ENCODE measurements around the gene WDR75. TPM values are rescaled to one million over a fixed set of nuclear protein-coding genes. Genes with fewer than 3 reads are reported as not detected.

WDR75 gene
- total RNA-seq, 1 experiment from 2014 or later = 18.5 TPM

GRCh38 chr2:189504238-189504637 lies 63.0 kb downstream of the WDR75 start:
- Histone ChIP-seq H3K4me2 (no peak overlapping the region), H3K79me2 (ENCODE audit: low read depth) (no peaks in the 10 kb centered on the region), H3F3A (ENCODE audit: insufficient read depth, low read depth) (peaks cover 35% of the 10 kb centered on the region), H3K4me1 (replicated peaks; ENCODE audit: insufficient read depth) (peaks cover 45% of the 10 kb centered on the region), H3K27ac (no peak overlapping the region), H4K20me1 (ENCODE audit: insufficient read depth) (no peaks in the 10 kb centered on the region), H3K9me3 (ENCODE audit: insufficient read depth, low read depth) (peaks cover 3% of the 10 kb centered on the region; the same call in 1 of the 2 replicates), H3K4me3 (no peak overlapping the region), H3K9me2 (ENCODE audit: insufficient read depth) (no peaks in the 10 kb centered on the region), H2AFZ (no peak overlapping the region), H3K27me3 (ENCODE audit: insufficient read depth, low read depth) (no peaks in the 10 kb centered on the region), H3K36me3 (ENCODE audit: low read depth) (no peaks in the 10 kb centered on the region)
- no TSS peak for BruUV-seq (replicated peaks)
- POLR2A ChIA-PET (ENCODE audit: unreplicated experiment) = interaction anchor here (0.6 kb wide), 1 partner anchor 23 kb away, joined by 8 read pairs; no protein-coding TSS in a partner anchor
- no peak for TF ChIP-seq EZH2 (IDR thresholded peaks at IDR 0.05; ENCODE audit: low read depth)
- TF ChIP-seq CTCF (conservative IDR thresholded peaks at IDR 0.05) = no peak
- no peak for DNase-seq
- intact Hi-C loops (cut with micrococcal nuclease; ENCODE audit: unreplicated experiment) = no loop called here
- CTCF ChIA-PET = no interaction called here

- H3K4me1 ChIP-seq (replicated peaks; ENCODE audit: insufficient read depth) = peaks cover 37% of the 10 kb centered on the region
- H3K9me2 ChIP-seq (ENCODE audit: insufficient read depth) = no peaks in the 10 kb centered on the region
- no peaks in the 10 kb centered on the region for H3K79me2 ChIP-seq (ENCODE audit: low read depth)
- TF ChIP-seq CTCF (conservative IDR thresholded peaks at IDR 0.05) (no peak), EZH2 (IDR thresholded peaks at IDR 0.05; ENCODE audit: low read depth) (no peak)
- no TSS peak for BruUV-seq (replicated peaks)
- H3K27ac ChIP-seq = no peak overlapping the region
- H3K27me3 ChIP-seq (ENCODE audit: insufficient read depth, low read depth) = no peaks in the 10 kb centered on the region
- H4K20me1 ChIP-seq (ENCODE audit: insufficient read depth) = no peaks in the 10 kb centered on the region
- intact Hi-C loops (cut with micrococcal nuclease; ENCODE audit: unreplicated experiment) = no loop called here
- H3K4me3 ChIP-seq = no peak overlapping the region
- no peaks in the 10 kb centered on the region for H3K36me3 ChIP-seq (ENCODE audit: low read depth)
- peaks cover 3% of the 10 kb centered on the region; the same call in 1 of the 2 replicates for H3K9me3 ChIP-seq (ENCODE audit: insufficient read depth, low read depth)
- no peak overlapping the region for H2AFZ ChIP-seq
- ChIA-PET CTCF (no interaction called here), POLR2A (ENCODE audit: unreplicated experiment) (no interaction called here)
- H3F3A ChIP-seq (ENCODE audit: insufficient read depth, low read depth) = peaks cover 25% of the 10 kb centered on the region
- no peak overlapping the region for H3K4me2 ChIP-seq
- no peak for DNase-seq
Measured at GRCh38 chr2:189505492-189505891, 64.2 kb downstream of the WDR75 start.

- POLR2A ChIA-PET (ENCODE audit: unreplicated experiment) = interaction anchor here (0.7 kb wide), 1 partner anchor 10 kb away, joined by 3 read pairs; no protein-coding TSS in a partner anchor
Measured at GRCh38 chr2:189506514-189506976, 65.3 kb downstream of the WDR75 start.

More at GRCh38 chr2:189506514-189506976, 65.3 kb downstream of the WDR75 start:
- peaks cover 16% of the 10 kb centered on the region for H3F3A ChIP-seq (ENCODE audit: insufficient read depth, low read depth)
- CTCF ChIA-PET = interaction anchor here (0.6 kb wide), 1 partner anchor 126 kb away, joined by 3 read pairs; no protein-coding TSS in a partner anchor
- H3K9me2 ChIP-seq (ENCODE audit: insufficient read depth) = no peaks in the 10 kb centered on the region
- TF ChIP-seq CTCF (conservative IDR thresholded peaks at IDR 0.05) (no peak), EZH2 (IDR thresholded peaks at IDR 0.05; ENCODE audit: low read depth) (no peak)
- no peak overlapping the region for H3K4me3 ChIP-seq
- H3K4me1 ChIP-seq (replicated peaks; ENCODE audit: insufficient read depth) = peaks cover 27% of the 10 kb centered on the region
- peak overlapping the region; percentile 64; the same call in 1 of the 2 replicates for H2AFZ ChIP-seq
- no peaks in the 10 kb centered on the region for H3K27me3 ChIP-seq (ENCODE audit: insufficient read depth, low read depth)
- DNase-seq = peak; percentile 13 to 85
- H4K20me1 ChIP-seq (ENCODE audit: insufficient read depth) = no peaks in the 10 kb centered on the region
- intact Hi-C loops (cut with micrococcal nuclease; ENCODE audit: unreplicated experiment) = no loop called here
- peaks cover 3% of the 10 kb centered on the region; the same call in 1 of the 2 replicates for H3K9me3 ChIP-seq (ENCODE audit: insufficient read depth, low read depth)
- H3K27ac ChIP-seq = peak overlapping the region; percentile 51
- no TSS peak for BruUV-seq (replicated peaks)
- H3K4me2 ChIP-seq = peak overlapping the region; percentile 47
- no peaks in the 10 kb centered on the region for H3K36me3 ChIP-seq (ENCODE audit: low read depth)
- H3K79me2 ChIP-seq (ENCODE audit: low read depth) = no peaks in the 10 kb centered on the region
